A549 (cell line): ENCODE measurements around the gene HOXA4.

Source experiments
- CBX2 ChIP-seq: fragments of 200-600 bp; sonication (generic); IDR thresholded peaks from 2 replicates; pipeline ENCODE4 v1.6.1; 2016; ENCODE audit warnings: low read depth, mild to moderate bottlenecking, borderline replicate concordance
- CHD4 ChIP-seq: fragments of 200-600 bp; sonication (generic); IDR thresholded peaks from 2 replicates; pipeline ENCODE4 v1.6.1; 2016; ENCODE audit warnings: antibody characterized with exemption, mild to moderate bottlenecking, borderline replicate concordance
- EHMT2 ChIP-seq: fragments of 200-600 bp; sonication (generic); IDR thresholded peaks from 2 replicates; pipeline ENCODE4 v1.6.1; 2016; ENCODE audit warnings: antibody characterized with exemption, low read depth, mild to moderate bottlenecking, moderate library complexity
- FOSL2 ChIP-seq, 2 experiments: fragments of 450-650 bp in 1 of 2; fragments of >200 bp in 1 of 2; sonication (Bioruptor Twin) in 1 of 2; formaldehyde crosslinking; IDR thresholded peaks; 2 replicates each; pipeline versions ENCODE4 v1.5.0 to v1.6.1; 2016 to 2020; ENCODE audit warnings: mild to moderate bottlenecking in 1 of 2, moderate library complexity in 1 of 2
- HOXB13 ChIP-seq: fragments of 250-450 bp; sonication (Bioruptor Pico); IDR thresholded peaks from 2 replicates; pipeline ENCODE4 v1.5.0; 2020; ENCODE audit warnings: low read depth, mild to moderate bottlenecking, moderate library complexity
- KDM1A ChIP-seq: fragments of 200-600 bp; sonication (generic); IDR thresholded peaks from 2 replicates; pipeline ENCODE4 v1.6.1; 2016; ENCODE audit warnings: low read depth, mild to moderate bottlenecking
- MAFK ChIP-seq: fragments of 450-650 bp; IDR thresholded peaks from 2 replicates; pipeline ENCODE4 v1.6.1; 2014; ENCODE audit not compliant: partially characterized antibody
- MYC ChIP-seq: IDR thresholded peaks from 2 replicates; pipeline ENCODE4 v1.6.1; 2012; ENCODE audit warnings: mild to moderate bottlenecking, inconsistent platforms, low read length, improper control_type of control experiment, borderline replicate concordance
- POLR2A ChIP-seq: IDR thresholded peaks from 2 replicates; pipeline ENCODE4 v1.6.1; 2012; ENCODE audit warnings: mild to moderate bottlenecking, low read length
- POLR2AphosphoS2 ChIP-seq: conservative IDR thresholded peaks from 2 replicates; pipeline ENCODE4 v1.6.1; 2012; ENCODE audit warnings: low read length, improper control_type of control experiment, inconsistent platforms
- RFX5 ChIP-seq: fragments of 450-650 bp; IDR thresholded peaks from 2 replicates; pipeline ENCODE4 v1.7.1; 2014; ENCODE audit warnings: antibody characterized with exemption, mild to moderate bottlenecking, moderate library complexity
- TF ChIP-seq, protein P1 (sequence below): fragments of >200 bp; sonication (Bioruptor Twin); formaldehyde crosslinking; IDR thresholded peaks from 3 replicates; pipeline ENCODE4 v1.5.1; 2016
- TF ChIP-seq, protein P2 (sequence below): IDR thresholded peaks from 2 replicates; pipeline ENCODE4 v1.6.1; 2012
- TF ChIP-seq, protein P3 (sequence below): fragments of 450-650 bp; IDR thresholded peaks from 2 replicates; pipeline ENCODE4 v1.6.1; 2014; ENCODE audit warnings: antibody characterized with exemption

DNA sequence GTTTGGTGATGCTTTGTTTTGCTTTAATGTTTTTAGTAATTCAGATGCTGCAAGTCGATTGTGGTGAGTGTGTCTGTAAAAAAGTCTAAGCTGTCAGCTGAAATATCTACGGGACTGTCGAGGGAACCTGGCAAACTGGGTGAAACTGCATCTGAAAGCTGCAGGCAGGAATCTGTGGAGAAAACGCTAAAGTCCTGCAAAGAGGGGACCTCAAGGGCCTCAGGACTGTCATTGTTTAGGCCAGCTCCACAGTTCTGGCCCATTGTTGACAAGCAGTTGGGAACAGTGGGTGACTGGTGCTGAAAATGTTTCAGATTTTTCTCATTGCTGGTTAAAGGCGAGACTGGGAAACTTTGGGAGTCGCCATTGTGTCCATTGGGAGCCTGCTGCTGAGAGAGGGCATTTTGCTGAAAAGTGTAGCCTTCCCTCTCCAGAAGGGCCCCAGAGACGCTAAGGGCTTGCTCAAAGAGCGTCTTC is 29.8 kb downstream of the HOXA4 start:
- no peak for TF ChIP-seq POLR2AphosphoS2
- TF ChIP-seq, protein P1, sequence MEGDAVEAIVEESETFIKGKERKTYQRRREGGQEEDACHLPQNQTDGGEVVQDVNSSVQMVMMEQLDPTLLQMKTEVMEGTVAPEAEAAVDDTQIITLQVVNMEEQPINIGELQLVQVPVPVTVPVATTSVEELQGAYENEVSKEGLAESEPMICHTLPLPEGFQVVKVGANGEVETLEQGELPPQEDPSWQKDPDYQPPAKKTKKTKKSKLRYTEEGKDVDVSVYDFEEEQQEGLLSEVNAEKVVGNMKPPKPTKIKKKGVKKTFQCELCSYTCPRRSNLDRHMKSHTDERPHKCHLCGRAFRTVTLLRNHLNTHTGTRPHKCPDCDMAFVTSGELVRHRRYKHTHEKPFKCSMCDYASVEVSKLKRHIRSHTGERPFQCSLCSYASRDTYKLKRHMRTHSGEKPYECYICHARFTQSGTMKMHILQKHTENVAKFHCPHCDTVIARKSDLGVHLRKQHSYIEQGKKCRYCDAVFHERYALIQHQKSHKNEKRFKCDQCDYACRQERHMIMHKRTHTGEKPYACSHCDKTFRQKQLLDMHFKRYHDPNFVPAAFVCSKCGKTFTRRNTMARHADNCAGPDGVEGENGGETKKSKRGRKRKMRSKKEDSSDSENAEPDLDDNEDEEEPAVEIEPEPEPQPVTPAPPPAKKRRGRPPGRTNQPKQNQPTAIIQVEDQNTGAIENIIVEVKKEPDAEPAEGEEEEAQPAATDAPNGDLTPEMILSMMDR, result no peak
- TF ChIP-seq RFX5, result no peak
- TF ChIP-seq FOSL2 (IDR thresholded peaks at IDR 0.05), result no peak
- TF ChIP-seq FOSL2 (CRISPR knock-in tag; IDR thresholded peaks at IDR 0.05), result no peak
- no peak for TF ChIP-seq CBX2
- no peak for TF ChIP-seq POLR2A
- no peak for TF ChIP-seq CHD4
- TF ChIP-seq HOXB13 (CRISPR knock-in tag), result no peak
- TF ChIP-seq EHMT2, result no peak
- TF ChIP-seq, protein P2, sequence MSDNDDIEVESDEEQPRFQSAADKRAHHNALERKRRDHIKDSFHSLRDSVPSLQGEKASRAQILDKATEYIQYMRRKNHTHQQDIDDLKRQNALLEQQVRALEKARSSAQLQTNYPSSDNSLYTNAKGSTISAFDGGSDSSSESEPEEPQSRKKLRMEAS, result no peak
- TF ChIP-seq, protein P3, sequence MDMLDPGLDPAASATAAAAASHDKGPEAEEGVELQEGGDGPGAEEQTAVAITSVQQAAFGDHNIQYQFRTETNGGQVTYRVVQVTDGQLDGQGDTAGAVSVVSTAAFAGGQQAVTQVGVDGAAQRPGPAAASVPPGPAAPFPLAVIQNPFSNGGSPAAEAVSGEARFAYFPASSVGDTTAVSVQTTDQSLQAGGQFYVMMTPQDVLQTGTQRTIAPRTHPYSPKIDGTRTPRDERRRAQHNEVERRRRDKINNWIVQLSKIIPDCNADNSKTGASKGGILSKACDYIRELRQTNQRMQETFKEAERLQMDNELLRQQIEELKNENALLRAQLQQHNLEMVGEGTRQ, result no peak
- no peak for TF ChIP-seq MYC
- TF ChIP-seq MAFK, result no peak
- TF ChIP-seq KDM1A, result no peak
